GM21528 (cell line): ENCODE measurements around the gene BPTF.
"Not testable (repeated sequence)": the region's sequence is repeated elsewhere in the genome, so short reads cannot be mapped to it uniquely, and the experiment has no call there.

Experiments used
- ATAC-seq: cut with Tn5 transposase; IDR thresholded peaks from one replicate; pipeline ENCODE4 v1.9.1; 2021; ENCODE audit warnings: mild to moderate bottlenecking, moderate library complexity; ENCODE audit not compliant: unreplicated experiment, low FRiP score

The BPTF gene

DNA sequence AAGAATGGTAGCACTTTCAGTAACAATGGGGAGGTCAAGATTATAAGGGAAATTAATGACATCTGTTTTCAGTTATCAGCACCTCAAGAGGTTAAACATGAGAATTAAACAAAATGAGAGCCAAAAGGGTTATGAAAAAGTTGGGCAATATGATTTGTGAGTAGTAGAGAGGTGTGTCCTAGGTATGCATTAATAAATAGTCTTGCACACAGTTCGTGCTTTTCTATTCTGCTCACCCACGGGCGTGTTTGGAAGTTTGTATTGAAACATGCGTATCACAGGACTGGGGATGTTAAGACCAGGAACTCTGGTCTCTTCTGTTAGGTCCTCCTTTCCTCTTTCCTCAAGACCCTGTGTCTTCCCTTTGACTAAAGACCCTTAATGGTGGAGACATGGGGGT is 6.0 kb downstream of the BPTF start:
- no peak for ATAC-seq

- no peak for ATAC-seq
Measured at GRCh38 chr17:67833134-67833533, 7.8 kb downstream of the BPTF start.

- no peak for ATAC-seq
Measured at GRCh38 chr17:67833946-67834631, 8.8 kb downstream of the BPTF start.

DNA sequence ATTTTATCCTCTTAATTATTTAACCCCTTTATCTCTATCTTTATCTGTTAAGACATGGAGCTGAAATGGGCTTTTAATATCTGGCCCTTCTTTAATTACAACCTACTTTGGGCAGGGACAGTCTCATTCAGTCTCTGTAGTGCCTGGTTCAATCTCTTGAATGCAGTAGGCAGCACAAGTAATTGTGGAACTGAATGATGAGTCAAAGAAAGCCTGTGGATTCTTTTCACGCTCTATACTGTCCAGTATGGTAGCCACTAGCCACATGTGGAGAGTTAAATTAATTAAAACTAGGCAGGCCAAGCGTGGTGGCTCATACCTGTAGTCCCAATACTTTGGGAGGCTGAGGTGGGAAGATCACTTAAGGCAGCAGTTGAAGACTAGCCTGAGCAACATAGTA is 9.3 kb downstream of the BPTF start:
- no peak for ATAC-seq

- ATAC-seq = no peak
Measured at GRCh38 chr17:67836205-67836987, 11.1 kb downstream of the BPTF start.

- no peak for ATAC-seq
Measured at GRCh38 chr17:67837965-67838364, 12.7 kb downstream of the BPTF start.

- no peak for ATAC-seq
Measured at GRCh38 chr17:67838538-67838937, 13.2 kb downstream of the BPTF start.

- ATAC-seq = no peak
Measured at GRCh38 chr17:67841992-67842391, 16.7 kb downstream of the BPTF start.

- ATAC-seq = no peak
Measured at GRCh38 chr17:67842648-67843047, 17.3 kb downstream of the BPTF start.

DNA sequence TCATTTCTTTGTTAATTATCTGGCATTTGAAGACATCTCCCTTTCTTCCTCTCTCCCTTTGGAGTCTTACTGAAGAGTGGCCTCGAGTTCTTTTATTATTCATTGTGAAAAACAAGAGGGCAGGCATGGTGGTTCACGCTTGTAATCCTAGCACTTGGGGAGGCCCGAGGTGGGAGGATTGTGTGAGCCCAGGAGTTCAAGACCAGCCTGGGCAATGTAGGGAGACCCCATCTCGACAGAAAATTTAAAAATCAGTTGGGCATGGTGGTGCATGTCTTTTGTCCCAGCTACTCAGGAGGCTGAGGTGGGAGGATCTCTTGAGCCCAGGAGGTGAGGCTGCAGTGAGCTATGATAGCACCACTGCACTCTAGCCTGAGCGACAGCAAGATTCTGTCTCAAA is 20.1 kb downstream of the BPTF start:
- ATAC-seq = no peak

DNA sequence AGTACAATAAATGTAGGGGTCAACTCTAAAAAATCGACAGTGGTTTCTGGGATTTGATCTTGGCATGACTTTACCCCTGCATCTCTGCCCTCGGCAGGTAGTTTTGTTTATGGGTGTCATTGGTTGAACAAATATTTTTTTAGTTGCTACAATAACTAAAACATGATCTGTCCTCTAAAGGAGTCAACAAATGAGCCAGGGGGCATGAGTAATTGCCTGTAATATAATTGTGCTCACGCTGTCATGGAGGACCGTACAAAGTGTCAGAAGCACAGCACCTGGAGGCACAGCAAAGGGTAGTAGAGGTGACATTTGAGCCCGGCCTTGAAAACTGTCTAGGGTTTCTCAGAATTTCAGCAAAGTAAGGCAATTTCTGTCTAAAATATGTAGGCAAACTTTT is 22.9 kb downstream of the BPTF start:
- ATAC-seq = not testable (repeated sequence)

DNA sequence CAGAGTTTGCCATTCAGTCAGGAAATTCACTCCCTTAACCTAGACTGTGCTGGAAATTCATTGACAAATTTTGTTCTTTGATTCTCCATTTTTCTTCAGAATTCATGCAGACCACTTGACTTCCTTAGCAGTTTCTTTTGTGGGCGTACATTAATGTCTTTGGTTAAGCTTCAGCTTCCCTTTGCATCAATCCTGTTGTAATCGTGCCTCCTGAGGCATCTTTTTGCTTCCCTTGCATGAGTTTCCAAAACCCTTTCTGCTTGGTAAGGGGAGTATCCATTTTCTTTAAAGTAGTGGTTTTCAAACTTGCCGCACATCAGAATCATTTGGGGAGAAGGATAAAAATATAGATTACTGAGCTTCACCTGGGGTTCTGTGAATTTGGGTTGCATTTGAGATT is 23.5 kb downstream of the BPTF start:
- ATAC-seq = not testable (repeated sequence)

- no peak for ATAC-seq
Measured at GRCh38 chr17:67850991-67851631, 25.8 kb downstream of the BPTF start.

DNA sequence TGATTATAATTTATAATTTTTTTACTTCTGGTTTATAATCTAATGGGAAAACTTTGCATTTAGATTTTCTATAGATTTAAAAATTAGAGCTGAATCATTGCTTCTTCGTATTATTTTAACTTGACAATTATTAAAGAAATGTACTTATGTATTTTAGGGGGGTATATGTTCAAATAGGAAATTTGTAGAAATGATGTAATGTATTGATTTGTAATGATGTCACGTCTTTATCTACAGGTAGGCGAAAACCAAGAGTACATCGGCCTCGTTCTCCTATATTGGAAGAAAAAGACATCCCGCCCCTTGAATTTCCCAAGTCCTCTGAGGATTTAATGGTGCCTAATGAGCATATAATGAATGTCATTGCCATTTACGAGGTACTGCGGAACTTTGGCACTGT is 28.4 kb downstream of the BPTF start:
- ATAC-seq = no peak

DNA sequence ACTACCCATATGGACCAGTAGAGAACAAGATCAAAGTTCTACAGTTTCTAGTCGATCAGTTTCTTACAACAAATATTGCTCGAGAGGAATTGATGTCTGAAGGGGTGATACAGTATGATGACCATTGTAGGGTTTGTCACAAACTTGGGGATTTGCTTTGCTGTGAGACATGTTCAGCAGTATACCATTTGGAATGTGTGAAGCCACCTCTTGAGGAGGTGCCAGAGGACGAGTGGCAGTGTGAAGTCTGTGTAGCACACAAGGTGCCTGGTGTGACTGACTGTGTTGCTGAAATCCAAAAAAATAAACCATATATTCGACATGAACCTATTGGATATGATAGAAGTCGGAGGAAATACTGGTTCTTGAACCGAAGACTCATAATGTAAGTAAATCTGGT is 29.1 kb downstream of the BPTF start:
- ATAC-seq = no peak

DNA sequence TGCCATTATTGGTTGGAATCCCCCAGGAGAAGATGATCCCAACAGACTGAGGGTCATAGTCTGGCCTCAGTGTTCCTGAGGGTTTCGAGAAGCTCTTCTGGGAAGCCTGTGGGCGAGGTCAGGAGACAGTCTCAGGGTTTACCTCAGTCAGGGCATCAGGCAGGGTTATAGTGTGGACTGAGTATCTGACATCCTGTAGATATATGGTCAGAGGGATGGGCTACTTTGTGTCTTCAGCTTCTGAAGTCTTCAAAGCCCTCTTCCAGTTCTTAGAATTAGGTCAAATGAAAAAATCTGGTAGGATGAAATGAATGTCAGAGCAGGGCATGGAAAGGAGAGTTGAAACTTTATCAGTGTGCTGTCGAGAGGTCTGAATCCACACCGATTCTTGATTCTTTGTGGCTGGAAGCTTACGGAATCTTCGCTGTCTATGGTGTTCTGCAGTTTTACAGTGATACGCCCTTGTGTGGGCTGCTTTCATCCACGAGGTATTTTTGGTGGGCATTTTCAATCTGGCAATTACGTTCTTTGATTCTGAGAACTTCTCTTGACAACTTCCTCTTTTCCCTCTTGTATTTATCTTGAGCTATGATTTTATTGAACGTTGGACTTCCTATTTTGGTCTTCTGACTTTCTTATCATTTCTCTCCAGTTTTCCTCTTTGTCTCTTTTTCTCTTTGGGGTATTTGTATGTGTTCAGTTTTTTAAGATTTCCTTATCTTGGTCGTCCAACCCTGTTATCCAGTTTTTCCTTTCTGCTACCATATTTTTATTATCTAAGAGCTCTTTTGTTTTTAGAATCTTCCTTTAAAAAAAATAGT is 30.4 kb downstream of the BPTF start:
- ATAC-seq = peak; percentile 52

DNA sequence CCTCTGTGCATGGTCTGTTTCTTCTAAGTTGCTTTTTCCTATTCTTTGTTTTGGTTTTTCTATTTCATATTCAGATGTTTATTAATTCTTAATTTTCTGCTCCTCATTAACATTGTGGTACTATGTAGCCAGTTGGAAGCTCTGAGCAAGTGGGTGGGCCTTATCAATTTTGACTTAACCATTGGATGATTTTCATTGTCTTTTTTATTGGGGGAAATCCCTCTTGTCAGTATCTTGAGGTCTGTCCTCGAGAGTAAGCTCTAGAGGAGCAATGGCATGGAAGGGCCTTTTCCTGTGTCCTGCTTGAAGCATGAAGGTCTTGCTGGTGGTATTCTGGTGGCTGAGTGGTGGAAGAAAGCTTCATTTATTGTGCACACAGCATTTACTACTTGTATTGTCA is 31.1 kb downstream of the BPTF start:
- ATAC-seq = not testable (repeated sequence)

GRCh38 chr17:67862614-67863217 is 37.4 kb downstream of the BPTF start:
- ATAC-seq = no peak

DNA sequence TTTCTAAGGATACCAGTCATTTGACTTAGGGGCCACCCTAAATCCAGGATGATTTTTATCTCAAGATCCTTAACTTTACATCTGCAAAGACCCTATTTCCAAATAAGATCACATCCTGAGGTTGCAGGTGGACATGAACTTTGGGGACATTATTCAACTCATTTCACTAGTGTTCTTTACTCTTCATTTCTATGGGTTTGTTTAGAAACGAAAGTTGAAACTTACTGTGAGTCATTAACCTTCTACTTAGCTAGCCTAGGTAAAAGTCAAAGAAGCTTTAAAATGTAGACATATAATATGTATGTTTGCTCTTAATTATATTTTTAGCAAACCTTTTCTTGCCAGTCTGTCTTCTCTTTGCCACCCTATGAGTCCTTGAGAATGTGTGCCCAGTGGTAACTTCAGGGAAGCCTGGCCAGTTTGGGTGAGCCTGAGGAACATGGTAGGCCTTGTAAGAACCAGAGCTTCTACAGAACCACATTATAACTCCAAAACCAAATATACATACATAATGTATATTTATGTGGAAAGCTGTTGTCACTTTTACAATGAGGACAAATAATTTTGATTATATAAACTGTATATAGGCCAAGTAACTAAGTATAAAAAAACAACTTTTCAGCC is 38.4 kb downstream of the BPTF start:
- no peak for ATAC-seq

GRCh38 chr17:67865438-67865837 is 40.1 kb downstream of the BPTF start:
- ATAC-seq = no peak
